Heart right ventricle (tissue), 16 donors: ENCODE results near the gene FANCE. TPM values are rescaled to one million over a fixed set of nuclear protein-coding genes. Genes with fewer than 3 reads are reported as not detected.

Source experiments
- ATAC-seq, 8 donors: fragments of 200-7000 bp; cut with Tn5 transposase; one replicate each; pipeline ENCODE4 v1.9.1; 2020; ENCODE audit warnings: mild to moderate bottlenecking in 8 of 8, moderate library complexity in 8 of 8, moderate number of reproducible peaks in 1 of 8
- DNase-seq, 2 donors: peaks; one replicate each; pipeline ENCODE4 v3.0.0-alpha.2; 2020
- H3K27ac ChIP-seq, 10 donors: fragments of 200-600 bp; sonication (generic) in 2 of 10; one replicate each; pipeline versions ENCODE4 v1.5.0 to v1.8.0; 2020 to 2022; ENCODE audit warnings: mild to moderate bottlenecking in 3 of 10
- H3K27me3 ChIP-seq, 7 donors: fragments of 200-600 bp; one replicate each; pipeline ENCODE4 v1.8.0; 2021 to 2022; ENCODE audit warnings: mild to moderate bottlenecking in 2 of 7
- H3K36me3 ChIP-seq, 9 donors: fragments of 200-600 bp; sonication (generic) in 1 of 9; one replicate each; pipeline versions ENCODE4 v1.5.0 to v1.8.0; 2020 to 2022; ENCODE audit warnings: mild to moderate bottlenecking in 2 of 9
- H3K4me1 ChIP-seq, 9 donors: fragments of 200-600 bp; sonication (generic) in 1 of 9; one replicate each; pipeline versions ENCODE4 v1.5.0 to v1.8.0; 2020 to 2022; ENCODE audit warnings: mild to moderate bottlenecking in 4 of 9
- H3K4me3 ChIP-seq, 10 donors: fragments of 200-600 bp; sonication (generic) in 2 of 10; one replicate each; pipeline versions ENCODE4 v1.5.0 to v1.8.0; 2020 to 2022; ENCODE audit warnings: mild to moderate bottlenecking in 7 of 10, moderate library complexity in 2 of 10
- H3K9me3 ChIP-seq, 11 donors: fragments of 200-600 bp in 10 of 11; sonication (generic) in 2 of 11; one replicate each; pipeline versions ENCODE4 v1.5.0 to v1.8.0; 2013 to 2022; ENCODE audit warnings: mild to moderate bottlenecking in 2 of 11, control low read depth in 1 of 11, moderate library complexity in 1 of 11
- CTCF ChIP-seq, 9 donors: fragments of 200-600 bp; sonication (generic) in 2 of 9; IDR thresholded peaks; one replicate each; pipeline versions ENCODE4 v1.5.0 to v1.8.0; 2021 to 2022; ENCODE audit warnings: antibody characterized with exemption in 9 of 9, mild to moderate bottlenecking in 5 of 9, moderate library complexity in 1 of 9
- WGBS, 2 donors: extraction: QIAGEN DNeasy Blood & Tissue Kit; methylation state at CpG; one replicate each; pipeline ENCODE4 v1.1.7; 2013; ENCODE audit warnings: inconsistent platforms in 1 of 2; 5-methylcytosine and 5-hydroxymethylcytosine counted together
- intact Hi-C, 10 donors: fragments of 100-400 bp; cut with DNase I; formaldehyde crosslinking; loops; one replicate each; pipeline versions ENCODE4 v1.11.1 to v1.14.2; 2022
- polyA plus RNA-seq, 2 donors: library from polyadenylated mRNA; stranded (reverse); fragments of 200-250 nt; gene quantifications; one replicate each; pipeline ENCODE4 v1.2.3, GENCODE V29; 2013
- total RNA-seq, 10 donors: library from RNA; stranded (reverse); fragmentation: NEBNext Ultra II Directional in 3 of 10; extraction: Animal tissue kit (Norgen Biotek cat#: 25700) in 3 of 10; gene quantifications; one replicate each; pipeline versions ENCODE4 v1.2.1 to v1.2.4, GENCODE V29; 2021 to 2023
- donor health status: Arrhythmogenic right ventricular cardiomyopathy.
- donor health status: ischemic (EF 13 %, LVEDD 7.1; RV severe dilation, severe dysfunction).
- donor health status: healthy with polysubstance abuse.
- donor health status: DM: no; HTN: yes; CAD: no.
- donor health status: DM: no; HTN: no; CAD: no.
- donor health status: ischemic (EF 25% LVEDD 6.9; RV normal size, moderate dysfunction).
- donor health status: ischemic (EF 25% LVEDD 5.7; RV mildly dilated, moderate dysfunction).
- donor health status: healthy.
- donor health status: DM: yes; HTN: yes; CAD: no.
- donor health status: Ischemic cardiomyopathy.
- donor health status: ischemic (EF 35%, LVEDD 5.7; RV mildly dilated, moderate dysfunction).
- donor health status: nonischemic (EF 11% LVEDD 7.7; RV severe dilation, severe dysfunction).
- donor health status: DM: yes; HTN: yes; CAD: no.
- donor health status: PGD.
- donor health status: ischemic (EF 29% LVEDD 5.4; RV normal size, mild dysfunction).
- donor health status: nonischemic (EF 23%, LVEDD 6.1; RV moderate dilation, normal function).

Gene FANCE
- total and polyA plus RNA-seq, 12 donors = 1.5 to 5.3 (median 2.9) TPM

GRCh38 chr6:35469751-35470662 lies 17.9 kb downstream of the FANCE start:
- intact Hi-C loops = loop anchor here in 5 of 10 donors (2.0 to 5.0 kb wide), 2 partner anchors 27 to 128 kb away; partner anchors contain the start of genes PPARD (in 4 of the 5) and TEAD3 (in 1 of the 5)
- Histone ChIP-seq H3K4me1 (peaks cover 4 to 47% (median 40%) of the 10 kb centered on the region in 9 donors), H3K36me3 (peaks cover 0 to 65% (median 36%) of the 10 kb centered on the region in 9 donors), H3K27me3 (no peaks in the 10 kb centered on the region), H3K9me3 (no peaks in the 10 kb centered on the region), H3K27ac (peak overlapping the region in 6 of 10 donors; percentile 9 to 93 (median 90)), H3K4me3 (peak overlapping the region; percentile 68 to 87 (median 82))
- WGBS, 2 donors = 45 to 51% methylated on average over 18 of the region's 18 CpGs
- DNase-seq (no peak), ATAC-seq (no peak)
- TF ChIP-seq CTCF (IDR thresholded peaks at IDR 0.05) = no peak

- H3K4me1 ChIP-seq = peaks cover 4 to 47% (median 40%) of the 10 kb centered on the region in 9 donors
- H3K4me3 ChIP-seq = peak overlapping the region in 2 of 10 donors; percentile 78 to 86
- DNase-seq (no peak), ATAC-seq (no peak)
- H3K9me3 ChIP-seq = no peaks in the 10 kb centered on the region
- H3K27me3 ChIP-seq = no peaks in the 10 kb centered on the region
- peaks cover 0 to 71% (median 40%) of the 10 kb centered on the region in 9 donors for H3K36me3 ChIP-seq
- 75% methylated on average over 3 of the region's 3 CpGs for WGBS, 2 donors
- no peak for TF ChIP-seq CTCF (IDR thresholded peaks at IDR 0.05)
- intact Hi-C loops = no loop called here
- H3K27ac ChIP-seq = peak overlapping the region in 1 of 10 donors; percentile 89
These were observed 18.6 kb downstream of the FANCE start for GRCh38 chr6:35470663-35471120.

- Histone ChIP-seq H3K27ac (peak overlapping the region in 3 of 10 donors; percentile 17 to 47 (median 39)), H3K4me3 (no peak overlapping the region), H3K9me3 (no peaks in the 10 kb centered on the region), H3K27me3 (no peaks in the 10 kb centered on the region), H3K36me3 (peaks cover 0 to 72% (median 40%) of the 10 kb centered on the region in 9 donors), H3K4me1 (peaks cover 4 to 47% (median 40%) of the 10 kb centered on the region in 9 donors)
- DNase-seq = no peak
- WGBS, 2 donors = 58 to 60% methylated on average over 8 of the region's 8 CpGs
- intact Hi-C loops = no loop called here
- no peak for ATAC-seq
- TF ChIP-seq CTCF (IDR thresholded peaks at IDR 0.05) = no peak
These were observed 19.8 kb downstream of the FANCE start for GRCh38 chr6:35471836-35472345.

GRCh38 chr6:35473075-35473849 lies 21.1 kb downstream of the FANCE start:
- peaks cover 0 to 86% (median 42%) of the 10 kb centered on the region in 9 donors for H3K36me3 ChIP-seq
- intact Hi-C loops = no loop called here
- peaks cover 4 to 39% (median 33%) of the 10 kb centered on the region in 9 donors for H3K4me1 ChIP-seq
- no peaks in the 10 kb centered on the region for H3K27me3 ChIP-seq
- 88% methylated on average over 9 of the region's 9 CpGs for WGBS, 2 donors
- H3K27ac ChIP-seq = no peak overlapping the region
- no peaks in the 10 kb centered on the region for H3K9me3 ChIP-seq
- no peak for TF ChIP-seq CTCF (IDR thresholded peaks at IDR 0.05)
- H3K4me3 ChIP-seq = no peak overlapping the region
- DNase-seq = no peak
- no peak for ATAC-seq
